HG02884 (cell line): ENCODE measurements around the gene ACHE.

Experiments used
- ATAC-seq: cut with Tn5 transposase; IDR thresholded peaks from one replicate; pipeline ENCODE4 v1.9.1; 2021; ENCODE audit warnings: mild to moderate bottlenecking, moderate library complexity; ENCODE audit not compliant: unreplicated experiment

The ACHE gene

GRCh38 chr7:100897772-100898454, 2.2 kb upstream of the ACHE start:
- no peak for ATAC-seq

GRCh38 chr7:100896732-100897608, 1.3 kb upstream of the ACHE start:
- no peak for ATAC-seq

GRCh38 chr7:100895956-100896731, 456 bp upstream of the ACHE start:
- ATAC-seq: no peak

GRCh38 chr7:100894860-100895700, 608 bp downstream of the ACHE start:
- no peak for ATAC-seq

GRCh38 chr7:100893910-100894721, 1.6 kb downstream of the ACHE start:
- ATAC-seq: no peak

- ATAC-seq: no peak
These were observed 2.3 kb downstream of the ACHE start for GRCh38 chr7:100893318-100893895.

- ATAC-seq: no peak
These were observed 3.0 kb downstream of the ACHE start for GRCh38 chr7:100892364-100893317.

GRCh38 chr7:100891568-100892247, 4.0 kb downstream of the ACHE start:
- no peak for ATAC-seq

- ATAC-seq: no peak
These were observed 4.8 kb downstream of the ACHE start for GRCh38 chr7:100890653-100891567.

GRCh38 chr7:100888988-100889750, 6.5 kb downstream of the ACHE start, which contains the start of gene UFSP1:
Gene UFSP1 (minus strand): TSS chr7:100889715. CDS start chr7:100889271, 444 bp downstream.
- peak; percentile 18 for ATAC-seq

- ATAC-seq: no peak
These were observed 7.2 kb downstream of the ACHE start for GRCh38 chr7:100888291-100888987.

- no peak for ATAC-seq
These were observed 8.0 kb downstream of the ACHE start for GRCh38 chr7:100887516-100888290.

GRCh38 chr7:100886936-100887515, 8.7 kb downstream of the ACHE start:
- ATAC-seq: no peak
